GM13977 (cell line): Measurements from ENCODE around the gene ZNRF3.
"Not testable (repeated sequence)": the region's sequence is repeated elsewhere in the genome, so short reads cannot be mapped to it uniquely, and the experiment has no call there.

Source experiments
- DNase-seq: peaks from one replicate; pipeline ENCODE4 v3.0.0; 2012; ENCODE audit warnings: low spot score
- CTCF ChIP-seq: IDR thresholded peaks from 2 replicates; pipeline ENCODE4 v1.5.1; 2012; ENCODE audit warnings: mild to moderate bottlenecking, control low read depth; ENCODE audit not compliant: insufficient read depth; ENCODE audit errors: extremely low read depth, missing control alignments
- in situ Hi-C: fragments of 300-500 bp; cut with MboI; formaldehyde crosslinking; loops from one replicate; pipeline ENCODE4 v1.12.0; 2022; ENCODE audit warnings: low sequenced_read_pairs, low pct_unique_long_range_greater_than_20kb, mixed read lengths, inconsistent platforms; ENCODE audit not compliant: unreplicated experiment

The ZNRF3 gene

GRCh38 chr22:29032014-29032475, 148.7 kb downstream of the ZNRF3 start:
- DNase-seq: no peak
- TF ChIP-seq CTCF: no peak
- in situ Hi-C loops: loop anchor here (25.0 kb wide), 1 partner anchor 205 kb away; no protein-coding TSS in a partner anchor

- in situ Hi-C loops: loop anchor here (25.0 kb wide), 1 partner anchor 205 kb away; no protein-coding TSS in a partner anchor
- no peak for TF ChIP-seq CTCF
- DNase-seq: no peak
Observed at GRCh38 chr22:29032584-29032983, 149.2 kb downstream of the ZNRF3 start.

GRCh38 chr22:29037340-29037932, 154.1 kb downstream of the ZNRF3 start:
- in situ Hi-C loops: loop anchor here (5.0 to 25.0 kb wide), 3 partner anchors 180 to 435 kb away; no protein-coding TSS in a partner anchor
- TF ChIP-seq CTCF: no peak
- DNase-seq: no peak

GRCh38 chr22:29039148-29039547, 155.8 kb downstream of the ZNRF3 start:
- DNase-seq: no peak
- TF ChIP-seq CTCF: no peak
- in situ Hi-C loops: loop anchor here (5.0 to 25.0 kb wide), 3 partner anchors 182 to 437 kb away; no protein-coding TSS in a partner anchor

GRCh38 chr22:29039684-29040083, 156.3 kb downstream of the ZNRF3 start:
- DNase-seq: not testable (repeated sequence)
- in situ Hi-C loops: loop anchor here (5.0 to 25.0 kb wide), 3 partner anchors 182 to 437 kb away; no protein-coding TSS in a partner anchor

- DNase-seq: peak; percentile 75
- TF ChIP-seq CTCF: peak; percentile 87
- in situ Hi-C loops: loop anchor here (25.0 kb wide), 1 partner anchor 197 kb away; no protein-coding TSS in a partner anchor
Observed at GRCh38 chr22:29040385-29041275, 157.3 kb downstream of the ZNRF3 start.
